Gastrocnemius medialis (tissue), 4 donors: ENCODE data around the gene SRBD1. TPM values are rescaled to one million over a fixed set of nuclear protein-coding genes. Genes with fewer than 3 reads are reported as not detected.
A peak's percentile ranks its signal among the peaks of the same experiment; 100 is the strongest.

Experiments
- ATAC-seq, 2 donors: fragments of 150-250 bp; one replicate each; pipeline ENCODE4 v1.9.1; 2016
- DNase-seq, 2 donors: peaks; one replicate each; pipeline ENCODE4 v3.0.0-alpha.2; 2019
- H3K27ac ChIP-seq, 4 donors: fragments of 200-600 bp; sonication (generic); 1 replicate in 1 of 4; 2 replicates in 3 of 4; pipeline ENCODE4 v1.5.1; 2016 to 2018; ENCODE audit warnings: mild to moderate bottlenecking in 2 of 4, moderate library complexity in 1 of 4
- H3K27me3 ChIP-seq, 3 donors: fragments of 200-600 bp; sonication (generic) in 2 of 3; 1 replicate in 1 of 3; 2 replicates in 2 of 3; pipeline versions ENCODE4 v1.5.1 to v1.6.0; 2016 to 2019; ENCODE audit warnings: mild to moderate bottlenecking in 1 of 3, moderate library complexity in 1 of 3
- H3K36me3 ChIP-seq, 2 donors: fragments of 200-600 bp; sonication (generic) in 1 of 2; one replicate each; pipeline ENCODE4 v1.5.1; 2017 to 2018
- H3K4me1 ChIP-seq, 2 donors: fragments of 200-600 bp; sonication (generic) in 1 of 2; one replicate each; pipeline ENCODE4 v1.5.1; 2016 to 2017; ENCODE audit warnings: mild to moderate bottlenecking in 2 of 2
- H3K4me3 ChIP-seq, 4 donors: fragments of 200-600 bp; sonication (generic) in 3 of 4; 1 replicate in 1 of 4; 2 replicates in 3 of 4; pipeline ENCODE4 v1.5.1; 2016 to 2019; ENCODE audit warnings: mild to moderate bottlenecking in 2 of 4
- H3K9me3 ChIP-seq, 3 donors: fragments of 200-600 bp; sonication (generic) in 2 of 3; 1 replicate in 1 of 3; 2 replicates in 2 of 3; pipeline ENCODE4 v1.5.1; 2016 to 2019
- CTCF ChIP-seq, 5 experiments: fragments of 450-650 bp in 3 of 5; fragments of 200-600 bp in 2 of 5; sonication (generic) in 2 of 5; IDR thresholded peaks in 4 of 5; conservative IDR thresholded peaks in 1 of 5; 1 replicate in 4 of 5; 2 replicates in 1 of 5; pipeline ENCODE4 v1.5.1; 2016 to 2019; ENCODE audit warnings: antibody characterized with exemption in 5 of 5, mild to moderate bottlenecking in 3 of 5, moderate library complexity in 3 of 5
- POLR2A ChIP-seq, 2 donors: fragments of 450-650 bp; IDR thresholded peaks; one replicate each; pipeline ENCODE4 v1.6.1; 2017; ENCODE audit warnings: antibody characterized with exemption in 2 of 2, mild to moderate bottlenecking in 2 of 2, moderate library complexity in 2 of 2
- in situ Hi-C, 4 donors: fragments of 200-750 bp; cut with MboI; loops; one replicate each; pipeline versions ENCODE4 v1.15.0 to v1.8.0; 2017; ENCODE audit warnings: low sequenced_read_pairs in 4 of 4
- intact Hi-C: fragments of 100-400 bp; cut with DNase I; formaldehyde crosslinking; loops from one replicate; pipeline ENCODE4 v1.15.1; 2023; ENCODE audit warnings: low total_unique reads
- total RNA-seq, 4 donors: library from RNA; depleted of rRNA; stranded (reverse); fragments of >200 nt; gene quantifications; one replicate each; pipeline versions ENCODE4 v1.1.0 to v1.2.3, GENCODE V29; 2016

SRBD1 gene
- total RNA-seq, 4 donors from 2014 or later: 3.0 to 10.1 (median 4.5) TPM

- H3K4me3 ChIP-seq: no peak overlapping the region
- intact Hi-C loops (no loop called here), in situ Hi-C loops (no loop called here)
- H3K9me3 ChIP-seq: no peaks in the 10 kb centered on the region
- no peaks in the 10 kb centered on the region for H3K36me3 ChIP-seq
- H3K27me3 ChIP-seq: no peaks in the 10 kb centered on the region
- no peak overlapping the region for H3K27ac ChIP-seq
- DNase-seq (no peak), ATAC-seq (no peak)
- peaks cover 13 to 20% of the 10 kb centered on the region in 2 donors for H3K4me1 ChIP-seq
- TF ChIP-seq POLR2A (IDR thresholded peaks at IDR 0.05) (no peak), CTCF (IDR thresholded peaks at IDR 0.05 in 4 of 5, conservative IDR thresholded peaks at IDR 0.05 in 1 of 5) (no peak)
Measured at GRCh38 chr2:45466053-45466452, 145.0 kb downstream of the SRBD1 start.

GRCh38 chr2:45460825-45461224 lies 150.2 kb downstream of the SRBD1 start:
- H3K36me3 ChIP-seq: no peaks in the 10 kb centered on the region
- ATAC-seq (no peak), DNase-seq (no peak)
- H3K9me3 ChIP-seq: no peaks in the 10 kb centered on the region
- H3K4me1 ChIP-seq: peaks cover 8 to 12% of the 10 kb centered on the region in 2 donors
- no peak overlapping the region for H3K27ac ChIP-seq
- in situ Hi-C loops: no loop called here
- no peak overlapping the region for H3K4me3 ChIP-seq
- TF ChIP-seq POLR2A (IDR thresholded peaks at IDR 0.05): no peak
- TF ChIP-seq CTCF (IDR thresholded peaks at IDR 0.05 in 4 of 5, conservative IDR thresholded peaks at IDR 0.05 in 1 of 5): no peak
- no peaks in the 10 kb centered on the region for H3K27me3 ChIP-seq
- intact Hi-C loops: no loop called here

DNA sequence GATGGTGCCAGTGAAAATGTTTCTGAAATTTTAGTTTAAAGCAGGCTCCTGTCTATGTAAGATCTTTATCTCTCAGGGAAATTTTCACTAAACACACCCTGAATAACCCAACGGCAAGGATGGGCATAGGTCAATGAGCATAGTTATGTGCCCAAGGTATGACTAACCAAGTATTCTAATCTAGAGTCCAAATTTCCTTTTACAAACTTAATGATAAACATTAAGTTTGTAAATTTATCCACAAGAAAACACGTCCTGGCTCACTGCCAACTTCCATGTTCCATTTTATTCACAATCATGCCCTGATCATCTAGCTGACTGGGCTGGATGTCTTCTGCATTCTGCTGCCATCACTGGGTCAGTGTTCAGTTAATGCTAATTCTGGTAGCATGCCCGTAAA lies 151.2 kb downstream of the SRBD1 start:
- Histone ChIP-seq H3K4me1 (peaks cover 8 to 12% of the 10 kb centered on the region in 2 donors), H3K27ac (no peak overlapping the region), H3K4me3 (no peak overlapping the region), H3K27me3 (no peaks in the 10 kb centered on the region), H3K36me3 (no peaks in the 10 kb centered on the region), H3K9me3 (no peaks in the 10 kb centered on the region)
- in situ Hi-C loops: no loop called here
- intact Hi-C loops: no loop called here
- no peak for ATAC-seq
- TF ChIP-seq CTCF (IDR thresholded peaks at IDR 0.05 in 4 of 5, conservative IDR thresholded peaks at IDR 0.05 in 1 of 5): no peak
- DNase-seq: no peak

- DNase-seq: no peak
- Histone ChIP-seq H3K27ac (peak overlapping the region in 1 of 4 donors; percentile 21), H3K27me3 (no peaks in the 10 kb centered on the region), H3K36me3 (no peaks in the 10 kb centered on the region), H3K4me1 (peaks cover 8 to 12% of the 10 kb centered on the region in 2 donors), H3K9me3 (no peaks in the 10 kb centered on the region), H3K4me3 (no peak overlapping the region)
- in situ Hi-C loops (no loop called here), intact Hi-C loops (no loop called here)
- peak; percentile 58 to 74 for ATAC-seq
- no peak for TF ChIP-seq CTCF (IDR thresholded peaks at IDR 0.05 in 4 of 5, conservative IDR thresholded peaks at IDR 0.05 in 1 of 5)
- TF ChIP-seq POLR2A (IDR thresholded peaks at IDR 0.05): no peak
Measured at GRCh38 chr2:45458909-45459563, 152.0 kb downstream of the SRBD1 start.
